IPS-NIHi11 (cell line): Measurements from ENCODE around the gene BRINP1.
"Not testable (repeated sequence)": the region's sequence is repeated elsewhere in the genome, so short reads cannot be mapped to it uniquely, and the experiment has no call there.

Experiments used
- DNase-seq: peaks from one replicate; pipeline ENCODE4 v3.0.0; 2012; ENCODE audit warnings: mixed read lengths, low spot score

Gene BRINP1

DNA sequence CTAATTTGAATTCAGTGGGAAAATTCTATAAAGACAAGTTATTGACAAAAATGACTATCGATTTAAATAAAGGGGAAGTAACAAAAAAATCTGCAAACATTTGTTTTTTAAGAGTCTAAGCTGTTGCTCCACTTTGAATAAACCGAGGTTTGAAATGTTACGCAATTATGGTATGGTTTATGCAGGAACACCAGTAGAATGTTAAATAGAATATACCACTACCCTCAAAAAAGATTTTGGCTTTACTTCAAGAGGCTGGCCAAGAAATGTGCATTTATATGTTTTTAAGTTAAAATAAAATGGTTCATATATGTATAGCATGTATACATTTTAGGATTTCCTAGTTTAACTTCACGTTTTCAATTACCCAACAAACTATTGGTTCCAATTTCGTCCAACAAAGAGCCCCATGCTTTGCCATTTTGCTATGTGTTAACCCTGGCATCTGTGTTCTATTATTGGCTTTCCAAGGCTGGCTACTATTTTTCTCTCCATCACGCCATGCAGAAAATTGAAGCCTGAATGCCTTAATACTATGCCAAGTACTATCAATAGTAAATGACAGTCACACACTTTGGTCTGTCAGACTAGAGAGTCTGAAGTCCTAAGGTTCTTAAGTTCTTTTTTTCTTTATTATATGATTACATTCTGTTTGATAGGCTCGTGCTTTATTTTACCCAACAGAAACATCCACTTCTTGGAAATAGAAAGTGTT, 171.2 kb downstream of the BRINP1 start:
- DNase-seq: no peak

DNA sequence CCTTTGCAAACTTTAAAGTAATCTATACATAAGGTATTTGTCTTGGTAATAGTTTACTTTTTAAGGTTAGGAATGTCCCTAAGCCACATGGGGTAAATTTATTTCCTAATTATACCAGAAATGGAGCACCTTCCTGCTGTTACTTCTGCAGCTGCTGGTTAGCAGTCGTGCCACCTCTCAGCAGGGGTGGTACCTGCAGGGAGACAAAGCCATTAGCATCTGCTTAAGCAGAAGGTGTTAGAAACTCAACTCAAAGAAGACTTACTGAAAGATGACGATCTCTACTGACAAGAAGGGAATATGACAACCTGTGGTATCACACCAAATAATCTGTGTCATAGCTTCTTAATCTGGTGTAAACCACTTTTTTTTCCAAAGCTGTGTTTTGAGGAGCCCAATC, 173.7 kb downstream of the BRINP1 start:
- no peak for DNase-seq

DNA sequence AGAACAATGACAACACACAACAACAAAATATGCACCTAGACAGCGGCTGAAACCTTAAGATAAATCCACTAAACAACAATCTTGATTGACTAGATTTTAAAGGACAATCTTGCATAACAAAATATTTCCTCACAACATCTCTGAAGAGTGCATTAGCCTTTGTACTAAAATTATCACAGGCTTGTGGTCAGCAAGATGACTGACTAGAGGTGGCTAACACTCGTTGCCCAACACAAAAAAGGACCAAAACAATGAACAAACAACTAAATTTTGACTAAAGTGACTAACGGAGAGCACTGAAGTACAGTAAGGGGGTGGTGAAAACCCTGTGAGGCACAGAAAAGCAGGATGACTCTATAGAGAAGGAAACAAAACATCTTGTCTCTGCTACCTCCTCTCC, 183.9 kb downstream of the BRINP1 start:
- no peak for DNase-seq

DNA sequence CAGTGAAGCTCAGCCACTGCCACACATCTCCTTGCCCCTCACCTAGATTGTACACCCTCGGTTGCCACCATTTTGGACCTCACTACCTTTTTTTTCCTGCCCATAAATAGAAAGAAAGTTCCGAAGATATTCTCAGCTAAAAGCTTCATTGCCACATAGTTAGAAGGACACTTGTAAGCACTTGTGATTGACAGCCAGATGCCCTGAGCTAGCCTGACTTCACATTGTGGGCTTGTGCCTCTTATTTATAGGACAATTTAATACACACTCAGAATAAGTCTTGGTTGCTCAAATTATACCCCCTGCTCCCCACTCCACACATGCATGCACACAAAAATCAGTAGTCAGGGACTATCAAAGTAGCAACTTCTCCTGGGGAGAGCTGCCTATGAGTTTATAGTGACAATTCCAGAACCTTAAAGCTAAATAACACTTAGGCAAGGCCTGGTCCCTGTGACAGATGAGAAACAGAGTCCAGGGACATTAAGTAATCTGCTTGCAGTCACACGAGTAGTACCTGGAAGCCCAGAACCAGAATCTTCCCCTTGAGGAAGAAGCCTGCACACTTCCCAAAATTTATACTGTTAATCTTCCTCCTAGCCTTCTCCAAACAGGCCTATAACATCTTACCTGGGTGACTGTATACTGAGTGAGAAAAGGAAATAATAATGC, 184.8 kb downstream of the BRINP1 start:
- DNase-seq: no peak

DNA sequence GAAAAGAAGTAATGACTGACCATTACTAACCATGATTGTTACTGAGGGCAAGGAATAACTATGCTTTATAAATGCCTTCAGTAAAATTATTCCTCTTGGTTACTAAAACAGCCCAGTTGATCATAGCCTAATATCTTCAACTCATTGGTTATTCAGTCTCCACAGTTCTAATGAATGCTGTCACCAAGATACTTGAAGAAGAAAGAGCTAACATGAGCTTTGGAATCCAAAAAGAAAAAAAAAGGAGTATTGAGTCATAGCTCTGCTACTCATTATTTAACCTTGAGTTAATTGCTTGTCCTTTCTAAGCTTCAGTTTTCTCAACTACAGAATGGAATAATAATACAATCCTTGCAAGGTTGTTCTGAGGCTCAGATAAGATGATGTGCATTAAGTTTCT, 187.7 kb downstream of the BRINP1 start:
- no peak for DNase-seq

DNA sequence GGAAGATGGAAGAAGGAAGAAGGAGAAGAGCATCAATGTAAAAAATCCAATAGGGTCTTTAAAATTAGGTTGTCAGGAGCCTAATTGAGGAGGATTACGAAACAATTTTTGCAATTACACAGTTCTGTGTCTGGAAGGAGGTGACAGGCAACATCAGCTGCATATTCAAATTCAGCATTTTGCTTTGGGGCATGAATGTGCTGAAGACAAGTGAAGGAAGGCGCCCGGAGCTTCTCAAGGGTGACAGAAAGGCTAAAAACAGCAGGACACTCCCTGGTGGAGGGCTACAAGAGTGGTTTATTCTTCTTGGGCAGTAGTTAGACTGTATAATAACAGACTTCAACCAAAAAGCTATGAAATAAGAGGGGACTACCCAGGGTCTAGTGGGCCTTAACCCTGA, 188.3 kb downstream of the BRINP1 start:
- DNase-seq: no peak

DNA sequence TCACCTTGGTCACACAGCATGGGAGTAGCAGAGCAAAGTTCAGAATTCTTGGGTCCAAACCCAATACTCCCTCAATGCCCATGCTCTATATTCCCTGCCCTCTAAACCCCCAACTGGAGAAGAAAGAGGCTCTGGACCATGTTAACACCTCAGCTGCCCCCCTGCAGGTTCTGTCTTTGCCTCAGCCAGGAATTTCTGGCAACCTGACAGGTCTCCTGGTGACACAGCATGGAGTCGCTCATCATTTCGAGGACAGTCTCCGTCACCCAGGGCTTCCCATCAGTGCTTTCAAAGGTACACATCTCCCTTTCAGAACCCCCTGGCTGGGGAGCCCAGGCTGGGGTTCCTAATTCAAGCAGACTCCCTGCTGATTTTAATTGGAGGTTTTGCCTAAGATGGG, 189.5 kb downstream of the BRINP1 start:
- DNase-seq: no peak

DNA sequence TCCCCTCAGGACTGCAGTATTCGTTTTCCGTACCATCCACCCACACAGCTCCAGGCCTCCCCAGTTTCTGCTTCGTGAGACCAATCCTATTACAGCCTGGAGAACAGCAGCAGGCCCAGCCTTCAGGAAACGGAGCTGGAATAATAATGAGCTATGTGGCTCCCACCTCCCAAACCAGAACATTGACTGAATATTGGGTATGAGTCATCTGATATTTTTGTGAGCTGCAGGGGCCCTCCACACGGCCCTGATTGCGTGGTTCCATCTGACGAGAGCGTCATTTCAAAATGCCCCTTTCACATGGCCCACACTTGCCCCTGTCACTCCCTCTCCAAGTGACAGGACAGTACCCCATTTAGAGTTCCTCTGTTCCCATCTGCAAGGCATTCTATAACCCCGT, 192.0 kb downstream of the BRINP1 start:
- no peak for DNase-seq

DNA sequence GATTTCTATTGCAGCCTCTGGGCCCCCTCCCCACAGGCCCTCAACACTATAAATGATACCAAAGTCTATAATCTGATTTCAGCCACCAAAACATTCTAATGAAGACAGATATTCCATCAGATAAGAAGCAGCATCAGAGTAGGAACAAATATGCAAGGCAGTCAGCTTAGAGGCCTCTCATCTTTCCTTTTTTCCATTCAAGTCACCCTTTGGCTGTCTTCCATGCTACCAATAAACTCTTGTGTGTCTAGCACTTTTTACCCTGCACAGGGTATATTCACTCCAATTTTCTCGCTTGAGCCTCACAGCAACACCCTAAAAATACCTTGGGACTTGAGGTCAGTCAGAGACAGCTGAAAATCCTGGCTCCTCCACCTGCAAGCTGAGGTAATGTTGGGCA, 193.7 kb downstream of the BRINP1 start:
- no peak for DNase-seq

DNA sequence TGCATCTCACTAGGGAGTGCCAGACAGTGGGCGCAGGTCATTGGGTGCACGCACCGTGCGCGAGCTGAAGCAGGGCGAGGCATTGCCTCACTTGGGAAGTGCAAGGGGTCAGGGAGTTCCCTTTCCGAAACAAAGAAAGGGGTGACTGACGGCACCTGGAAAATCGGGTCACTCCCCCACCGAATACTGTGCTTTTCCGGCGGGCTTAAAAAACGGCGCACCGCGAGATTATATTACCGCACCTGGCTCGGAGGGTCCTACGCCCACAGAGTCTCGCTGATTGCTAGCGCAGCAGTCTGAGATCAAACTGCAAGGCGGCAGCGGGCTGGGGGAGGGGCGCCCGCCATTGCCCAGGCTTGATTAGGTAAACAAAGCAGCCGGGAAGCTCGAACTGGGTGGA, 200.0 kb downstream of the BRINP1 start:
- DNase-seq: not testable (repeated sequence)

DNA sequence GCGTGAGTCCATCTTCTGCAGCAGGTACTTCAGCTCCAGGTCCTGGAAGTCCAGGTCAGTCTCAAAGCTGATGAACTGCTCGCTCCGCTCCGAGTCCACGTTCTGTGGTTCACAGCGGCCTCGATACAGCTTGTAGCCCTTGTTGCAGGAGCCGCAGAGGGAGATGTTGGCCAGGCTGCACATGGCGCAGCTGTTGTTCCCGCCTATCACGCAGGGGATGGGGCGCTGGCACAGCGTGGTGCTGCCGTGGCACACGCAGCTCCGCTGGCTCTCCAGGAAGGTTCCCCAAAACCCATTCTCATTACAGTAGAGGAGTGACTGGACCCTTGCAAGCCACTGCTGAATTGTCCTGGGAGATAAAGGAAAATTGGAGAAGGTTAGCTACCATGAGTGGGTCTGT, 201.4 kb downstream of the BRINP1 start:
- DNase-seq: no peak

DNA sequence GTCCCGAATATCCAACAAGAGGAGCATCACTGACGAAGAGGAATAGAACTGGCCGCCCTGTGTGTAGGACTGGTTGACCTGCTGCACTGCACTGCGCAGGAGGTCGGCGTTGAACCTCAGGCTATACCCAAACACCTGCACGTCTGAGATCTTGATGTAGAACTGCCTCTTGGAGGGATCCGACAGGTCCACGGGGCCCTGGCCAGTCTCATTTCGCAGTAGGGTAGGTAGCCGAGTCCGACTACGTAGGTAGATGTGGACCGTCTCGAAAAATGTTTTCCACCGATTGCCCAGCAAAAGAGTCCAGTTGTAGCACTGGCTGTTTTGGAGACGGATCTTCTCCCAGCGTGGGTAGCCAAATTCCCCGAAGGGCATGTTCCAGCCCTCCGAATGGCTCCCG, 202.0 kb downstream of the BRINP1 start:
- no peak for DNase-seq

DNA sequence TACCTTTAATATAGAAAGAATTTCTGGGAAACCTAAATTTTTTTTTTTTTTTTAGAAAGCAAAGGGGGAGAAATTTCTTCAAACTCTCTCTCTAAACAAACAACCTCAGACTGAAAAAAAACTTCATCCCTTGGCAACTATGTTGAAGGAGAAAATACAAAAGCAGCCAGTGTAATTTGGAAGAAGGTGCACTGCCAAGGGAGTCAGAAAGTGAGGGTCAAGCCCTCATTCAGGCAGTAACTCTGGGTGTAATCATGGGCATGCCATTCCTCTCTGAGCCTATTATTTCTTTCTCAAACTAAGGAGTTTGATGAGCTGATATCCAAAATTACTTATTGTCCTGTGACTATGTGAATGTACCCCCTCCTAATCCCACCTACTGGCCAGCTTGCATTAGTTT, 203.1 kb downstream of the BRINP1 start:
- no peak for DNase-seq

DNA sequence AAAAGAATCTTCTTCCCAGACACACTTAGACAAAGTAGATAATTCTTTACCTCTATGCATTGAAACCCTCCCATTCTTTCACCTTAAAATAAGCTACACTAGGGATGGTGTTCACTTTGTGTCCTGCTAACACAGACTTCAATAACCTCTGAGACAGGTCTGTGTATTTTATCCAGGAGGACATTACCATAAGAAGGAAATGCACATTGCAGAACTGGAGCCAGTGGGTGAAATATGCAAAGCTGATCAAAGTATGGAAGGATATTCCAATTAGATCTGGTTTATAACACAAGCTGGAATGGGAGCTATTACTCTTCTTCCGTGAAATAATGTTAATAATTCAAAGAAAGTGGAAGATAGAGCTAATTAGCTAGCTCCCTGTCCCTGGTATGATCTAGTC, 204.1 kb downstream of the BRINP1 start:
- DNase-seq: no peak

DNA sequence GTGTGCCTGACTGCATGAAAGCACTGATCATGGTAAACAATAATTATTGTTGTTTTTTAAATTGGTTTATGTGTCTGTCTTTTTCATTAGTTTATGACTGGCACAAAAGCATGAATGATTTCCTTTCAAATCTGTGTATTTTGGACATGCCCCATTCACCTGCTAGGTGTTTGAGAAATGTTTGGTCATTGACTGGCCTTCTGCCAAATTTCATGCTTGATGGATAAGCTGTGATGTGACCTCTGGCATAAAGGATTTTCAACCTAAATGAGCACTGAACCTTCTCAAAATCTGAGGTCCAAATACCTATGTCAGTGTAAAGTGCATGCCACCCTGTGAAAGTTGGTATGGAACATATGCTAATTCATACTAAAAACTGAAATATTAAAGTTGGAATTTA, 204.5 kb downstream of the BRINP1 start:
- DNase-seq: no peak

DNA sequence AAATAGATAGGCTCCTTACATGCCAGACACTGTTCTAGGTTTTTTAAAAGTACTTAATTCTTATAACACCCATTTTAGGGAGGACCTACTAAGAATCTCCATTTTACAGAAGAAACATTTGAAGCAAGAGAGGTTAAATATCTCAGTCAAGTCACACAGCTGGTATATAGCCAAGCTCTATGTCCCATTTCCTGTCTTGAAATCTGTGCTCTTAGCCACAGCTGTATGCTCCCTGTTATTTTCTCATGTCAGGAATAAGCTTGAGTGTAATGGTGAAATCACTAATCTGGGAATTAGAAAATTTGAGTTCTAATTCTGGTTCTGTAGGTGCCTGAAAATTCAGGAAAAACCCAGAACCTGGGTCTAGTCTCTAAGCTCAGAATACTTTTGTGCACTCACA, 208.7 kb downstream of the BRINP1 start:
- DNase-seq: no peak

DNA sequence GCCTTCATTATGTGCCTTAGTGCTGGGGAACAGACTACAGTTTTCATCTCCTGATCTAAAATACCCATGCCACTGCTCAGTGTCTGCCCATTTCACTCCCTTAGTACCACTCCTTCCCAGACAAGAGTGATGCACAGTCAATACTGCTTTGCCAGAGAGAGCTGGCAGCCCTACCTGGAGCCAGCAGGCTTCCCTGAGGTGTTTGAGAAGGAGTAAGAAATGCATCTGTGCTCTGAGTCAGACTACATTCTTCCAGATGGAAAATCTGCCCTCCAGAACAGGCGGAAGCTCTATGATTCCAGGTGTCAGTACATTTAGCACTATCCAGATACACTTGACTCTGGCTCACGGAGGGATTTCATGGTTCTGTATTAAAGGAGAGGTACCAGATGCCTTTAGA, 209.8 kb downstream of the BRINP1 start:
- DNase-seq: no peak

DNA sequence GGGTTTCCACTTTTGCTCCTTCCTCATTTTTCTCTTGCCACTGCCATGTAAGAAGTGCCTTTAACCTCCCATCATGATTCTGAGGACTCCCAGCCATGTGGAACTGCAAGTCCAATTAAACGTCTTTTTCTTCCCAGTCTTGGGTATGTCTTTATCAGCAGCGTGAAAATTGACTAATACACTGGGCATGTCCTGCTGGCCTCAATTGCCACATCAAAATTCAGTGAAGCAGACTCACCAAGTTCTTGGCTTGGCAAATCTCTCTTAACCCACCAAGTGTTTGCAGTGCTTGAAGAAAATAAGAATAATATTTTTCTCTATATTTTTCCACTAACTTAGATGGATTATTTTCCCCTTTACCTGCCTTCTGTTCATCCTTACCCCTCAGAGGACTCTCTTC, 212.0 kb downstream of the BRINP1 start:
- no peak for DNase-seq

DNA sequence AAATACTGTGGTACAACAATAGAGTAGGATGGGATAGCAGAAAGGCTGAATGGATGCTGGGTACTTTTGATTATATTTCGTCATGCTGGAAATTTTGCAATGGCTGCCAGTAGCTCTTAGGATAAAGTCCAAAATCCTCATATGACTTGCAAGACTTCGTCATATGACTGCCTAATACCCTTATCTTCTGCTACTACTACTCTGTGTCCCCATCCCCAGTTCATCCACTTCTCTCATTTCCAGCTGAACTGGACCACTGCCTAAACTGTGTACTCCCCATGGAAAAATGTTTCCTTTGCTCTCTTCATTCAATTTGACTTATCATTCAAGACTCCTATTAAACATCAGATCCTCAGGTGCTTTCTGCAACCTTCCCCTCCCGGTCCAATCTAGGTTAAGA, 212.9 kb downstream of the BRINP1 start:
- DNase-seq: no peak

DNA sequence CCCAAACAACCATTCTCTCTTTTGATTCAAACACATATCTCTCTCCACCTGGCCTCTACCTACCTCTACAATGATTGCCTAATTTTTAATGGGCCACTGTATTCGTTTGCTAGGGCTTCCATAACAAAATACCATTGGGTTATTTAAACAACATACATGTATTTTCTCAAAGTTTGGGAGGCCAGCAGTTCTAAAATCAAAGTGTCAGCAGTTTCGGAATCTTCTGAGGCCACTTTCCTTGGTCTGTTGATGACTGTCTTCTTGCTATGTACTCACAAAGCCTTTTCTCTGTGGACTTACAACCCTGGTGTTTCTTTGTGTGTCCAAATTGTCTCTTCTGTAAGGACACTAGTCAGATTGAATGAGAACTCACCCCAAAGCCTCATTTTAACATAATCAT, 214.7 kb downstream of the BRINP1 start:
- DNase-seq: no peak

DNA sequence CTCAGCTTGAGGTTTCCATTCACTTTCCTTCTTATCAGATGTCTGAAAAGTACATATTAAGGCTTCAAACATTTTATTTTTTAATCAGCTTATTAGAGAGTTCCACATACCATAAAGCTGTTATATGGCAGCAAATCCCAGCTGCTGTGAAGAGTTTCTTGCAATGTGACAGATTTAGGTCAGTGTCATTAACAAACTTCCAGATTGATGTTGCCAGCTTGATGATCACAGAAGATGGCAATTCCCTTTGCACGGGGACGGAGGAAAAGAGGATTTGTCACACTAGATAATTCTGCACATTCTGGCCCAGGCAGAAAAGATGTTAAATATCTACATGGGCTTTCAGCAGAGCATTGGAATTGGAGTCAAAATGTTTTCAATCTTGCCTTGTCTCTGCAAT, 215.8 kb downstream of the BRINP1 start:
- DNase-seq: no peak

DNA sequence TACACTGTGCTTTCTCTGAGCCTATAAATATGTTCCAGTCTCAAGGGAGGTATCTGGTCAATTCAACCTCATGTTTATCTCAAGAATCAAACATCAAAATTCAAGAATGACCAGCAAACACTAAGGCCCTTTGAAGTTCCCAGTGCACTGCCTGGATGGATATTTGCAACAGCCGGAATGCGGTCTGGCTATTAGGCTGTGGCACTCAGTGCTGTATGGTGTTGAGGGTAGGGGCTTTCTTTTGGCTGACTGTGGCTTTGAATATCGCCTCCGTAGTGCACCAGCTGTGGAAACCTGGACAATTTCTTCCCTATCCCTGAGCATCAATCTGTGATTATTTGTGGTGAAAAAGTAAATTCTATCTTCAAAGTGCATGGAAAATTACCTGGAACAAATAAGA, 220.4 kb downstream of the BRINP1 start:
- DNase-seq: no peak

DNA sequence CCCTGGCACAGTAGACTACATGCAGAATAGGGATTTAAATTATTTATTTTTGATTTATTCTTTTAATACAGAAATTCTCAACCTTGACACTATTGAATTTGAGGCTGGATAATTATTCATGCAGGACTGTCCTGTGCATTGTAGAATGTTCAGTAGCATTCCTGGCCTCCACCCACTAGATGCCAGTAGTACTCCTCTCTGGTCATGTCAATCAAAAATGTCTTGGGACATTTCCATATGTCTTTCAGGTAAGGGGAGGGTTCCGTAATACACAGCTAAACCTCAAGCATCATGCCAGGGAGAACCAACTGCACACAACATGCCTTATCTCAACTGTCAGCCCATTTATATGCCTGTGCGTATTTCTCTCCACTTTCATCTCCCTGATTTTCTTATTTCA, 231.8 kb downstream of the BRINP1 start:
- no peak for DNase-seq

DNA sequence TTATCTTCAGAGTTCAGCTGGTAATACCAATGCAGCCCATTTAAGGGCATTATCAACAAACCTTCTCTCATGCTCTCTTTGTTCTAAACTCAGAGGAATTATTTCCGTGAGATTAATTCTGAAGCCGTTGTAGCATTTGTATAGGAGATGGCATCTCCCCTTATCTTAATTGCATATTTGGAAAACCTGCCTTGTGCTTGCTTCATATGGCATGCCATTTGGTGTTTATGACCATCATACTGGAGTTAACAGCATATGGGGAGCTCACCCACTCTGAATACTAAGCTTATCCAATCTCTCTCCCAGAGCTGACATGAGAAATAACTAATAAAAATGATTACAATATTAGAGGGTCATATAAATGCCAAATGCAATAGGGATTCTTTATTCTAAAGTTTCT, 243.2 kb downstream of the BRINP1 start:
- DNase-seq: no peak
